GM06990 (cell line): ENCODE measurements around the gene DPP7.

ENCODE experiments used
- DNase-seq: peaks from one replicate; pipeline ENCODE4 v3.0.0-alpha.2; 2011; ENCODE audit not compliant: insufficient read length; ENCODE audit errors: extremely low read depth
- H3K27me3 ChIP-seq: replicated peaks from 2 replicates; pipeline ENCODE4 v1.6.0; 2011; ENCODE audit warnings: low read length; ENCODE audit not compliant: control insufficient read depth, insufficient read depth
- H3K36me3 ChIP-seq: 2 replicates; pipeline ENCODE4 v1.5.1; 2011; ENCODE audit warnings: low read length; ENCODE audit not compliant: control insufficient read depth, insufficient read depth
- H3K4me3 ChIP-seq: replicated peaks from 2 replicates; pipeline ENCODE4 v1.5.1; 2011; ENCODE audit warnings: low read depth, mild to moderate bottlenecking, control low read depth, low read length
- TF ChIP-seq, protein P1 (sequence below): IDR thresholded peaks from 2 replicates; pipeline ENCODE4 v1.5.1; 2011; ENCODE audit warnings: low read length, control low read depth, mild to moderate bottlenecking, inconsistent platforms; ENCODE audit not compliant: insufficient read depth, poor library complexity, severe bottlenecking

The DPP7 gene

DNA sequence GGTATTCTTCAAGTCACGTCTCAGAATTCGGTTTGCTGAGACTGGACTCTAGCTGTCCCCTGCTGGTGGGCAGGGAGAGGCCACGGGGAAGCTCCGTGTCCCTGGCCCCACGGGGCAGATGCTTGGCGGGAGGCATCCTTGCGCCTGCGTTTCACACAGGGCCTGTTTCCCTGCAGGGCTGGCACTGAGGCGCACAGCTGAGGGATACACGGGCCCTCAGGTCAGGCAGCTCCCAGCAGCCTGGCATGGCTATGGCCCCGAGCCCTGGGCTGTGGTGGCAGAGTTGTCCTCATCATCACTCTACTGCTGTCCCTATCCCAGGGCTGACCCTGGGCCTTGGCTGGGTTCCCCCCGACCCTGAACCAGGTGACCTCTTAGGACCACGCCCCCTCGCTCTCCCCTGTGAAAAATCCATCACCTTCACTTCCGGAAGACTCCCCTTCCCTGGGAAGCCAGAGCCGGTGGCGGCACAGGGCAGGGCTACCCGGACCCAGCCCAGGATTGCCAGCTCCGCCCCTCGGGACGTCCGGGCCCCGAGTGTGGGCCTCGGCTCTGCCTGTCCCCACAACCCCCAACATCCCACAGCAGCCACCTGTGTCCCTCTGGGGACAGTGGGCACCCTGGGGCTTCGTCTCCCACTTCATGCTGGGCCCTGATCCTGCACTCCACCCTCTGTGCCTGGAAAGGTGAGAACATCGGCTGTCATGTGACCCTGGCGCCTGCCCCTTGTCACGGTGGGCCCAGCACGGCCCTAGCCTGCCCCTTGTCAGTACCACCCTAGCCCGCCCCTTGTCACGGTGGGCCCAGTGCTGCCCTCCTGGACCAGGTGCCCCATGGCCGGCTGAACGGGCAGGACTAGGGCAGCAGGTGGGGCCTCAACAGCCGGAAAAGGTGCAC lies 5.0 kb downstream of the DPP7 start:
- TF ChIP-seq, protein P1, sequence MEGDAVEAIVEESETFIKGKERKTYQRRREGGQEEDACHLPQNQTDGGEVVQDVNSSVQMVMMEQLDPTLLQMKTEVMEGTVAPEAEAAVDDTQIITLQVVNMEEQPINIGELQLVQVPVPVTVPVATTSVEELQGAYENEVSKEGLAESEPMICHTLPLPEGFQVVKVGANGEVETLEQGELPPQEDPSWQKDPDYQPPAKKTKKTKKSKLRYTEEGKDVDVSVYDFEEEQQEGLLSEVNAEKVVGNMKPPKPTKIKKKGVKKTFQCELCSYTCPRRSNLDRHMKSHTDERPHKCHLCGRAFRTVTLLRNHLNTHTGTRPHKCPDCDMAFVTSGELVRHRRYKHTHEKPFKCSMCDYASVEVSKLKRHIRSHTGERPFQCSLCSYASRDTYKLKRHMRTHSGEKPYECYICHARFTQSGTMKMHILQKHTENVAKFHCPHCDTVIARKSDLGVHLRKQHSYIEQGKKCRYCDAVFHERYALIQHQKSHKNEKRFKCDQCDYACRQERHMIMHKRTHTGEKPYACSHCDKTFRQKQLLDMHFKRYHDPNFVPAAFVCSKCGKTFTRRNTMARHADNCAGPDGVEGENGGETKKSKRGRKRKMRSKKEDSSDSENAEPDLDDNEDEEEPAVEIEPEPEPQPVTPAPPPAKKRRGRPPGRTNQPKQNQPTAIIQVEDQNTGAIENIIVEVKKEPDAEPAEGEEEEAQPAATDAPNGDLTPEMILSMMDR, result no peak
- H3K36me3 ChIP-seq, result peaks cover 37% of the 10 kb centered on the region
- no peaks in the 10 kb centered on the region for H3K27me3 ChIP-seq
- no peak for DNase-seq
- no peak overlapping the region for H3K4me3 ChIP-seq

DNA sequence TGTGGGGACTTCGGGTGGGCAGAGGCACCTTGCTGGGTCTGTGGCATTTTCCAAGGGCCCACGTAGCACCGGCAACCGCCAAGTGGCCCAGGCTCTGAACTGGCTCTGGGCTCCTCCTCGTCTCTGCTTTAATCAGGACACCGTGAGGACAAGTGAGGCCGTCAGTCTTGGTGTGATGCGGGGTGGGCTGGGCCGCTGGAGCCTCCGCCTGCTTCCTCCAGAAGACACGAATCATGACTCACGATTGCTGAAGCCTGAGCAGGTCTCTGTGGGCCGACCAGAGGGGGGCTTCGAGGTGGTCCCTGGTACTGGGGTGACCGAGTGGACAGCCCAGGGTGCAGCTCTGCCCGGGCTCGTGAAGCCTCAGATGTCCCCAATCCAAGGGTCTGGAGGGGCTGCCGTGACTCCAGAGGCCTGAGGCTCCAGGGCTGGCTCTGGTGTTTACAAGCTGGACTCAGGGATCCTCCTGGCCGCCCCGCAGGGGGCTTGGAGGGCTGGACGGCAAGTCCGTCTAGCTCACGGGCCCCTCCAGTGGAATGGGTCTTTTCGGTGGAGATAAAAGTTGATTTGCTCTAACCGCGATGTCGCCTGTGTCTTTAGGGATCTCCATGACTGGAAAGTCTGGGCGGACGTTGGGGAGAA lies 5.8 kb downstream of the DPP7 start:
- TF ChIP-seq, protein P1, result no peak
- H3K36me3 ChIP-seq, result peaks cover 40% of the 10 kb centered on the region
- no peak for DNase-seq
- H3K4me3 ChIP-seq, result no peak overlapping the region
- no peaks in the 10 kb centered on the region for H3K27me3 ChIP-seq

DNA sequence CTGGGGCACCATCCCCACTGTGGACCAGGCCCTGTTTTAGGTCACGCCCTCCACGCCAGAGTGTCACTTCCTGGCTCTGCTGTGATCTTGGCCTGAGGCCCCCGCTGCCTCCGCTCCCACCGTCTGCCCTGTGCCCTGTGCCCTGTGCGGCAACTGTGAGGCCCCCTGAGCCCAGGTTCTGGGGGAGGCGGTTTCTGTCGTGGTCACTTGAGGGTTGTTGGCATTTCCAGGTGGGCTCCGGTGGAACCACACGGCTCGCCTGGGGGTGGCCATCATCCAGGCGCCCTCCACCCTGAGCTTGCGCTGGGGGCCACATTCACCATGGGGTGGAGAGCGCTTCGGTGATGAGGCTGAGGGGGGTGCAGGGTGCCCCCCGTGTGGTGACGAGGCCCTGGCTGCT lies 6.6 kb downstream of the DPP7 start:
- peaks cover 45% of the 10 kb centered on the region for H3K36me3 ChIP-seq
- no peak for DNase-seq
- H3K4me3 ChIP-seq, result no peak overlapping the region
- H3K27me3 ChIP-seq, result no peaks in the 10 kb centered on the region
- TF ChIP-seq, protein P1, result no peak

DNA sequence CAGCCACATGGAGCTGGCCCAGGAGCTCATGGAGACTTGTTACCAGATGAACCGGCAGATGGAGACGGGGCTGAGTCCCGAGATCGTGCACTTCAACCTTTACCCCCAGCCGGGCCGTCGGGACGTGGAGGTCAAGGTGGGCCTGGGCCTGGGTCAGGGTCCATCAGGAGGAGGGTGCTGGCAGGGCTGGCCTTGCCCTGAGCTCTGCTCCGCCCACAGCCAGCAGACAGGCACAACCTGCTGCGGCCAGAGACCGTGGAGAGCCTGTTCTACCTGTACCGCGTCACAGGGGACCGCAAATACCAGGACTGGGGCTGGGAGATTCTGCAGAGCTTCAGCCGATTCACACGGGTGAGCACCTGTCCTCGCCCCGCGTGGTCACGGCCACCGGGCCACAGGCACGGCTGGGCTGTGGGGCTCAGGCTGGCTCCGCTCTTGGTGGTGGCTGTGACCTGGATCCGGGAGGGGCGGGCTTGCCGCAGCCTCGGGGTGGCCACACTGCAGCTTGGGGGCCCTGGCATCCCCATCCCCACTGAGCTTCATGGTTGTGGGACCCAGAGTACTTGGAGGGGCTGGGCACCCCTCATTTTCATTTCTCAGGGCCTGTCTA lies 7.1 kb downstream of the DPP7 start:
- TF ChIP-seq, protein P1, result no peak
- Histone ChIP-seq H3K27me3 (no peaks in the 10 kb centered on the region), H3K4me3 (no peak overlapping the region), H3K36me3 (peaks cover 49% of the 10 kb centered on the region)
- no peak for DNase-seq

DNA sequence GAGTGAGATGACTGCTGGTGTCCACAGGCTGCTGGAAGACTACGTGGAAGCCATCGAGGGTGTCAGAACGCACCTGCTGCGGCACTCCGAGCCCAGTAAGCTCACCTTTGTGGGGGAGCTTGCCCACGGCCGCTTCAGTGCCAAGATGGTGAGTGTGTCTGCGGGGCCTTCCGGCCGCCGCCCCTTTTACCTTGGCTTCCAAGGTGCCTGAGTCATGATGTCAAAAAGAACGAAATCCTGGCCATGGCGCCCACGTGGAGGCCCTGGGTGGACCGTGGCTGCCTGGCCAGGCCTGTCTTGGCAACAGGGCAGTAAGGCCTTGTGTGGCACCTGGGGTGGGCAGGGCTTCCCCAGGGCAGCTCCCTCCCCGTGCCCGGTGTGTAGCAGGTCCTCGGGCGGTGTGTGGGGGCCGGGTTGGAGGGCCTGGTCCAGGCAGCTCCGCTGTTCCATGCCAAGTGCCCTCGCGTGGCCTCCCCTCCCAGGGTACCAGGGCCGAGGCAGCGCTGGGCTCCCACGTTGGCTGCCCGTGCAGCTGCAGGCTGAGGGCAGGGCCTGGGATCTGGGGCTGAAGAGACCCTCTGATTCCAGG lies 7.8 kb downstream of the DPP7 start:
- no peaks in the 10 kb centered on the region for H3K27me3 ChIP-seq
- H3K4me3 ChIP-seq, result no peak overlapping the region
- TF ChIP-seq, protein P1, result no peak
- H3K36me3 ChIP-seq, result peaks cover 51% of the 10 kb centered on the region
- DNase-seq, result no peak
